Stimulated activated CD4-positive, alpha-beta T cell treated with anti-CD3 and anti-CD28 coated beads, Interleukin-12 subunit alpha, Interleukin-12 subunit beta, amount 100 ng/mL, for 24 hours (primary cell): ENCODE measurements around the gene ZNF350.
"Not testable (repeated sequence)": the region's sequence is repeated elsewhere in the genome, so short reads cannot be mapped to it uniquely, and the experiment has no call there.

Experiments
- DNase-seq, 2 experiments: peaks; one replicate each; pipeline ENCODE4 v3.0.0-alpha.2; 2020; ENCODE audit warnings: low read depth in 2 of 2

The ZNF350 gene

GRCh38 chr19:51971624-51972023, 15.0 kb downstream of the ZNF350 start:
- no peak for DNase-seq

DNA sequence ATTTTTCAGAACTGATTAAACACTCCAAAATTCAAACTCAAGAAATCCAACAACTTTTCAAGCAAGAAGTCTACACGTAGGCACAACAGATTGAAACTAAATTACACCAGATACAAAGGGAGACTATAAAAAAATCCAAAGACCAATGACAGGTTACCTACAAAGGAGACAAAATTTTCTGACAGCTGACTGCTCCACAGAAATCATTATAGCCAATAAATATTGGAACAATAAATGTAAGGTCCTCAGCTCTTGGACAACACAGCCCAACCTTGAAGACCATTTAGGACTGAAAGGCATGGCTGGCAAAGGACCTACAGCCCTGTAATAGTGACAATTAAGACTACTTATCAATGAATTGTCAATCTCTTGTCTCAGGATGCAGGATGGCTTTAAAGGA, 15.9 kb downstream of the ZNF350 start:
- DNase-seq = no peak

- no peak for DNase-seq
These were observed 21.1 kb downstream of the ZNF350 start for GRCh38 chr19:51965583-51965982.

- DNase-seq = not testable (repeated sequence)
These were observed 25.9 kb downstream of the ZNF350 start for GRCh38 chr19:51960621-51961233.

- DNase-seq = no peak
These were observed 26.8 kb downstream of the ZNF350 start for GRCh38 chr19:51959791-51960190.

GRCh38 chr19:51957846-51958245, 28.8 kb downstream of the ZNF350 start:
- not testable (repeated sequence) for DNase-seq

DNA sequence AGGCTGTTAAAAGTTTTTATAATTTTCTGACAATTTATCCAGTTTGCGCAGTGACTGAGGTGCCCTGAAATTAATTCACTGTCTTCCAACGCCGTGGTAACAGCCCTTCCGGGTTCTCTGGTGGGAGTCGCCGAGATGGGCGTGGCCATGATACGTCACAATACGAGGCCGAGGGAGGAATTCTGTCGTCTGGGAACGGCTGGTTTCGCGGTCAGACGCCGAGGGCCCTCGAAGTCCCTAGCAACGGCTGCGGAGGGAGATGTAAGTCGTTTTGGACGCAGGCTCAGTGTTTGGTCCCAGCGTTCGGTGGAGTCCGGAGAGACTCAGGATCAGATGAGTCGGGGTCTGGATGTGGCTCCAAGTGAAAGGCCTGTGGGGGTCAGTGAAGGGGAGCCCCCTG, 37.7 kb downstream of the ZNF350 start:
- no peak for DNase-seq

- no peak for DNase-seq
These were observed 40.0 kb downstream of the ZNF350 start for GRCh38 chr19:51946602-51947001.

DNA sequence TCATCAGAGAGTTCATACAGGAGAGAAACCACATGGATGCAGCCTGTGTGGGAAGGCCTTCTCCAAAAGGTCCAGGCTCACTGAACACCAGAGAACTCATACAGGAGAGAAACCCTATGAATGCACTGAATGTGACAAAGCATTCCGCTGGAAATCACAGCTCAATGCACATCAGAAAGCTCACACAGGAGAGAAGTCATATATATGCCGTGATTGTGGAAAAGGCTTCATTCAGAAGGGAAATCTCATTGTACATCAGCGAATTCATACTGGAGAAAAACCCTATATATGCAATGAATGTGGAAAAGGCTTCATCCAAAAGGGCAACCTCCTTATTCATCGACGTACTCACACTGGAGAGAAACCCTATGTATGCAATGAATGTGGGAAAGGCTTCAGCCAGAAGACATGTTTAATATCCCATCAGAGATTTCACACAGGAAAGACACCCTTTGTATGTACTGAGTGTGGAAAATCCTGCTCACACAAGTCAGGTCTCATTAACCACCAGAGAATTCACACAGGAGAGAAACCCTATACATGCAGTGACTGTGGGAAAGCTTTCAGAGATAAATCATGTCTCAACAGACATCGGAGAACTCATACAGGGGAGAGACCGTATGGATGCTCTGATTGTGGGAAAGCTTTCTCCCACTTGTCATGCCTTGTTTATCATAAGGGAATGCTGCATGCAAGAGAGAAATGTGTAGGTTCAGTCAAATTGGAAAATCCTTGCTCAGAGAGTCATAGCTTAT, 41.7 kb downstream of the ZNF350 start:
- DNase-seq = no peak

- DNase-seq = no peak
These were observed 47.7 kb downstream of the ZNF350 start for GRCh38 chr19:51938936-51939335.

DNA sequence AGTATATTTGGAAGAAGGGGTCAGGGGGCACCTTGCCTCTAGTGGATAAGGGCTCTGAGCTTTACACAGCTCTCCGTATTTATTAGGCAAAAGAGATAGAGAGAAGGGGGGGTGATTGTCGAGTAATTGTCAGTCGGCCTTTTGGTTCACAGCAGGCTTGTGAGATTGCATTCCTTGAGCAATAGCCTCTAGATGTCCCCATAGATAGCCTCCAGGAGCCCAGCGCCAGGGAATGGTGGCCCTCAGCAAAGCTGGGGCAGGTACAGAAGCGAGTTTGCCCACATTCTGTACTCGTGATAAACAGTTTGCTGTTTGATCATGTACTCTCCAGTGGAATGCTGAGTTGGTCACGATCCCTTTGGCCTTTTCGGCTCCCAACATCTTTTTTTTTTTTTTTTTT, 54.7 kb downstream of the ZNF350 start:
- DNase-seq = no peak

GRCh38 chr19:51927859-51928258, 58.8 kb downstream of the ZNF350 start:
- no peak for DNase-seq

DNA sequence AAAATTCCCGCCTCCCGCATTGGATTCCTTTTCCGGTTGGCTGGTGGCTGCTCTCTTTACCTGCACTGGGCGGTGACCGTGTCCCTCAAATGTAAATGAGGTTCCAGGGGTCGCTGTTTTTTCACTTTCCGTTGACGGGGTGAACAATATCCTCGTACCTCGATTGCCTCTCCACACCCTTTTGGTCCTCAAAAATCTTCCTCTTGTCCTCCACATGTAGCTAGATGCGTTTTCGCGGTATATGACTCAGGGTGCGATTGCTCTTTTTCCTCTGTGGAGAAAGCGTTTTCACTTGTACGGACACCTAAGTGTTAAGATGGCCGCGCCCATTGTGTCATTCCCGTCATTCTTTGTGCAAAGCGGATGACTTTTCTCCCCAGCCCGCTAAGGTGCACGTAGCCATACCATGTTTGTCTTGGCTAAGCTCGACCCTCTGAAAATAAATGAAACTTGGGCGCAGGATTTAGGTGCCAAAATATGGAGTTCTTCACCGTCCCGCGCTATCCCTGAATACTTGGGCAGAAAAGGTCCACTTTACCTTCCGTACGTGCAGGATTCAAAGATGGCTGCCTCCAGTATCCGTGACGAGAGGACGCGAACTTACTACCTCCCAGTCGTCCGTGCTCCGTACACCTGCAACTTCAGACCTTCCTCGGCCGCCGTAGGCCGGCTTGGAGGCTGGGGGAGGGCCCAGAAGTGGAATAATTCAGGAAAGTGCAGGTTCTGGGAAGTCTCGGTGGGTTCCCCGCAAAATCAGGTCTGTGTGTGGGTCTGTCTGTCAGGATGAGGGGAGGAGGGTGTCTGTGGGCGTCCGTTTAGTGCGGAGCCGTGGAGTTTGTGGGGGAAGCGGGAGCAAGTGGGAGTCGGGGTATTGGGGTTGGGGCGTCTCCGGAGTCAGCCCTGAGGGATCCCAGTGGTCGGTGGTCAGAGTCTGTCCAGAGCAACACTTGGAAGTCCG, 59.6 kb downstream of the ZNF350 start, which contains the start of gene ZNF613:
Gene ZNF613, plus strand, starts transcription at position 689 of the 958 bp plus-strand sequence. CDS start 8,749 bp downstream, outside the sequence.
- peak; percentile 69 to 78 for DNase-seq

DNA sequence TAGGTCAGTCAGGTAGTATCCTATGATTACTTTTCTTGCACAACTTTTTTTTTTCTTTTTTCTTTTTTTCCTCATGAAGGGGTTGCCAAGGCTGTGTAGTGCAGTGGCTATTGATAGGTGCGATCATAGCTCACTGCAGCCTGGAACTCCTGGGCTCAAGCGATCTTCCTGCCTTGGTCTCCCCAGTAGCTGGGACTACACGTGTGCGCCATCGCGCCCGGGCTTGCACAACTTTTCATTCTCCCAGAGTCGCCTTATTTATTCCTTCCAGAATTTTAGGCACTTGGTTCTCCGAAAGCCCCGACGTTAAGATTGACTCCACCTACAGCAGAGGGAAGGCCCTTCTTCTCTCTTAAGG, 60.2 kb downstream of the ZNF350 start:
- no peak for DNase-seq

DNA sequence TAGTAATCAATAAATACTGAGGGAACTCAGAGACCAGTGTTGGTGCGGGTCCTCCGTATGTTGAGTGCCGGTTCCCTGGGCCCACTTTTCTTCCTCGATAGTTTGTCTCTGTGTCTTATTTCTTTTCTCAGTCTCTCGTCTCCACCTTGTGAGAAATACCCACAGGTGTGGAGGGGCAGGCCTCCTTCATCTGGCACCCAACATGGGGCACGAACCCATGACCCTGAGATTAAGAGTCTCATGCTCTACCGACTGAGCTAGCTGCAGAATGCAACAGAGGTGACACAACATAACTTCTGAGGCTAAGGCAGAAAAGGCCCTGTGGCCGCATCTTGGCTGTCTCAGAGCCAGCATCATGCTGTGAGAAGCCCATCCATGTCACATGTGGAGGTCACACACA, 64.7 kb downstream of the ZNF350 start:
- DNase-seq = no peak

GRCh38 chr19:51919606-51920005, 67.0 kb downstream of the ZNF350 start:
- no peak for DNase-seq

DNA sequence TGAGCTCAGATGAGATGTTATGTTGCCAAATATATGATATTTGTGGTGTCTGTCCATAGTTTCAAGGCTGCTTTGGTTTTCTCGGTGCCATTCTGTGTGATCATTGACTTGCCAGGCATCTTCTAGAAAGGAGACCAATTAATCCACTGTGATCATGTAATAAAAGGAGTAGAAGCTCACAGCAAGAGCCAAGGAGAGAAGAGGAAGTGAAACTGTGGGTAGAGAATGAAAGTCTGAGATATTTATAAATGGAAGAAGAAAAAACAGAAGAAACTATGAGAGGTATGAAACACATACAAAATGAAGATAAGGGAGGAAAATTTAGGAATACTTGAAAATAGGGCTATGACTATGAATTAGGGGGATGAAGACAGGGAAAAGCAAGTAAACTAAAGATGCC, 70.5 kb downstream of the ZNF350 start:
- DNase-seq = no peak

DNA sequence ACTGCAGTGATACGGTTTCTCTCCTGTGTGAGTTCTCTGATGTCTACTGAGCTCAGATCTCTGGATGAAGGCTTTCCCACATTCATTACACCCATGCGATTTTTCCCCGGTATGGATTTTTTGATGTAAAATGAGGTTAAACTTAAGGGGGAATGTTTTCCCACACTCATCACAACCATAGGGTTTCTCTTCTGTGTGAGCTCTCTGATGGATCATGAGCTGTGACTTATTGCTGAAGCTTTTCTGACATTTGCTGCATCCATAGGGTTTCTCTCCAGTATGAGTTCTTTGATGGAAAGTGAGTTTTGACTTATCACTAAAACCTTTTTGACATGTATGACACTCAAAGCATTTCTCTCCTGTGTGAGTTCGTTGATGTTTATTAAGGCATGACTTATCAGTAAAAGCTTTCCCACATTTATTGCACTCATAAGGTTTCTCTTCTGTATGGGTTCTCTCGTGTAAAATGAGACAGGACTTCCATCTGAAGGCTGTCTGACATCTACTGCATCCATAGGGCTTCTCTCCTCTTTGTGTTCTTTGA, 71.2 kb downstream of the ZNF350 start:
- no peak for DNase-seq
